COR-L47 (cell line): ENCODE data around the gene CDKN1B.

Experiments used
- DNase-seq: peaks from one replicate; lab custom pipeline; 2025; lab: John Stamatoyannopoulos, UW

The CDKN1B gene

GRCh38 chr12:12759234-12759915, 42.2 kb downstream of the CDKN1B start:
- DNase-seq: no peak

- DNase-seq: no peak
Observed at GRCh38 chr12:12764824-12765223, 47.7 kb downstream of the CDKN1B start.

GRCh38 chr12:12770262-12770661, 53.1 kb downstream of the CDKN1B start:
- DNase-seq: no peak
